ENCODE results near the gene CNPY1.

Gene CNPY1

DNA sequence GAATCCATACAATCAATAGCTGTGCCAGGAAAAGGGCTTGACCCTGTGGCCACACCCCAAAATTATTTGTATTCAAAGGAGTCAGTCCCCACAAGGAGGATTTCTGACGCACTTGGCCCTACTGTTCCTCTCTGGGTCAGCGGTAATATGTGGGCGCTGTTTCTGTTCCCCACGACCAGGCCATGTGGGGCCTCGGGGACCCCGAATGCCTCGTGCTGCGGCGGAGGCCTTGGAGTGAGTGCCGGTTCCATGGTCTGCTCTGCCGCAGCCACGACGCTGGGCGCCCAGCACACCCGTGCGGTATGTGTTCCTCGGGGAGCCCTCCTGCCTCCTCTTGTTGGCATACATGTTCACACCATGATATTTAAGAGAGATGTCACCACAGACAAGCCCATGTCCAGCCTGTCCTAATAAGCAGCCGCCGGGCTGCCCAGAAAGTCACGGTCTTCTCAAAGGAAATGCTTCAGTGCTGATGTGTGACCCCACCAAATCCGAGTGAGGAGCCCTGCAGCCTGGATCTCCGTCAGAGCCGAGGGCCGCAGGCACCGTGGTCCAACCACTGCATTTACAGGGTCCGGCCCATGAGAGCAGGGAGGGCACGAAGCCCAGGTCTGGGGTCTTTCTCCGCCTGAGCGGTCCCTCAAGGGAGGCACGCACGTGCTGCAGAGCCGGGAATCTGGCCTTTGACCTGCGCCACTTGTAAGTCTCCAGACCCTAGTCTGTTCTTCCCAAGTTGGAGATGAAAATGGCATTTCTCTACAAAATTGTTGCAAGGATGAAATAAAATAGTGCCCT is 52.4 kb downstream of the CNPY1 start:
- DNase-seq (ENCODE audit: low read depth, low spot score), result no peak
- in situ Hi-C loops (cut with HindIII; ENCODE audit: low sequenced_read_pairs), result no loop called here
- H3K4me3 ChIP-seq (ENCODE audit: low read depth, low read length), result no peak overlapping the region
- TF ChIP-seq CTCF (IDR thresholded peaks at IDR 0.05; ENCODE audit: low read depth, low read length), result no peak

- no peak for DNase-seq (ENCODE audit: low read depth, low spot score)
- TF ChIP-seq CTCF (IDR thresholded peaks at IDR 0.05; ENCODE audit: low read depth, low read length), result no peak
- in situ Hi-C loops (cut with HindIII; ENCODE audit: low sequenced_read_pairs), result no loop called here
- H3K4me3 ChIP-seq (ENCODE audit: low read depth, low read length), result no peak overlapping the region
Measured at GRCh38 chr7:155491812-155492211, 54.5 kb downstream of the CNPY1 start.

GRCh38 chr7:155490697-155491628 is 55.4 kb downstream of the CNPY1 start:
- TF ChIP-seq CTCF (IDR thresholded peaks at IDR 0.05; ENCODE audit: low read depth, low read length), result no peak
- in situ Hi-C loops (cut with HindIII; ENCODE audit: low sequenced_read_pairs), result no loop called here

DNA sequence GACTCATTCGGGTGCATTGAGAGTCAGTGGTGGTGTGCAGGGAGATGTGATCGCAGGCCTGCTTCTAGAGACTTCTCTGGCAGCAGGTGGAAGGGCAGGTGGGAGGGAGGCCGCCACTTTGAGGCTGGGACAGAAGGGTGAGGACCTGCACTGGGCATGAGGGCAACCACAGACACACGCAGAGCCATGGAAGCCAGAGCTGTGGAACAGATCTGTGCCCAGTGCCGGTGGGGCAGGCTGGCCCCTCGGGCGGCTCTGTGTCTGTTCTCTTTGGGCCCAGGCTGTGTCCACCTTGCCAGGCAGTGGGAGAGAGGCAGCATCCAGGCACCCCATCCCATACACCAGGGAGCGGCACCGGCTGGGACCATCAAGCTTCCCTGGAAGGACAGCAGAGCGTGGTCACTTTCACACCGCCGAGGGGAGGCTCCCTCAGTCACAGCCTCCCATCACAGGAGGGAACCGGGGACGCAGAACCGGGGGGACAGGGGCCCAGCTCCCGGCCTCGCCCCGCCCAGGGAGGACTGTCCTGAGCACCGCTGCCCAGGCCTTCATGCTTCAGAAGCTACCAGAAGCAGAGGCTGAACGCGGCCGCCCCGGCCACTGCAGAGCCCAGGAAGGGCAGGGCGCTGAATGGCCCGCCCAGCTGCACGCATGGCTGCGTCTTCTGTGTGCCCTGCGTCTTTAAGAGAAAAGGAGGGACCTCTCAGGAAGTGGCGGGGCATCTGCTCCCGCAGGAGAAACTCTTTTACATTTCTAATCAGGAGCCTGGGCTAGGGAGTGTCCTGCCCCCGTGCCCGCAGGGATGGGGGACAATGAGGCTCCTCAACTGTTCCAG is 56.3 kb downstream of the CNPY1 start:
- no peak overlapping the region for H3K4me3 ChIP-seq (ENCODE audit: low read depth, low read length)
- in situ Hi-C loops (cut with HindIII; ENCODE audit: low sequenced_read_pairs), result no loop called here

More at GRCh38 chr7:155490697-155491628, 55.4 kb downstream of the CNPY1 start:
- DNase-seq (ENCODE audit: low read depth, low spot score), result no peak
- H3K4me3 ChIP-seq (ENCODE audit: low read depth, low read length), result no peak overlapping the region

DNA sequence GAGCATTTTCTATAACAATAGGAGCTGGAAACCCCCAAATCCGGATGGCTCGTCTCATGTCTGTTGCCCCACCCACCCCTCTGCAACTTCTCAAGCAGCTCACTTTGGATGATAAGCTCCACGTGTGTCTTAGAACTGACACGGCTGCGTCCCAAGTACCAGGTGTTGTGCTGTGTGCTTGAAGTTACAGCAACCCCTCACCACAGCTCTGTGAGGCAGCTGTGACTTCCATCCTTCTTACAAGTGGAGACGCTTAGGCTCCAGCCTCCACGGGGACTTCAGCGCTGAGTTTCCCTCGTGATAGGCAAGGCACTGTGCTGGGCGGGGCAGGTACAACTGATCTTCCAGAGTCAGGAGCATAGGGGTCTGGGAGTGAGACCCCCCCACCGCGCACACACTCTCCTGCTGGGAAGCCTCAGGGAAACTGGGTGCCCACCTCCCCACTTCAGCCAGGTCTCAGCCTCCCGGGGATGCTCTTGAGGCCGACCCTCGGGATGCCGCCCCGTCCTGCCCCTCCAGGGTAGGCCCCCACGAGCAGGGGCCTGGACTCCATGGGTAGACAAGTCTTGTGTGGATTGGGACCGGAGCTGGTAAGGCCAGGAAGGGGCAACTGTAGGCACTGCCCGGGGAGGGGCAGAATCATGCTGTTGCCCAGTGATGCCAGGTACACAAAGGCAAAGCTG is 57.1 kb downstream of the CNPY1 start:
- in situ Hi-C loops (cut with HindIII; ENCODE audit: low sequenced_read_pairs), result no loop called here
- no peak for TF ChIP-seq CTCF (IDR thresholded peaks at IDR 0.05; ENCODE audit: low read depth, low read length)
- DNase-seq (ENCODE audit: low read depth, low spot score), result no peak
- H3K4me3 ChIP-seq (ENCODE audit: low read depth, low read length), result no peak overlapping the region

More for the DNA sequence above, 56.3 kb downstream of the CNPY1 start:
- no peak for TF ChIP-seq CTCF (IDR thresholded peaks at IDR 0.05; ENCODE audit: low read depth, low read length)
- no peak for DNase-seq (ENCODE audit: low read depth, low spot score)
